Smooth muscle cell (in vitro differentiated cells): ENCODE results near the gene CPLX3. TPM values are rescaled to one million over a fixed set of nuclear protein-coding genes. Genes with fewer than 3 reads are reported as not detected.

Experiments used
- DNase-seq: peaks from one replicate; lab custom pipeline; 2025; ENCODE audit not compliant: unreplicated experiment; lab: John Stamatoyannopoulos, UW
- H2AFZ ChIP-seq: fragments of 200-600 bp; sonication (generic); 2 replicates; pipeline ENCODE4 v1.6.0; 2016; ENCODE audit warnings: antibody characterized with exemption, low read depth, mild to moderate bottlenecking
- H3F3A ChIP-seq: fragments of 200-600 bp; sonication (generic); 2 replicates; pipeline ENCODE4 v1.6.0; 2017; ENCODE audit warnings: antibody characterized with exemption, low read depth
- H3K27ac ChIP-seq: fragments of 200-600 bp; sonication (generic); 2 replicates; pipeline ENCODE4 v1.5.1; 2016; ENCODE audit warnings: low read depth, mild to moderate bottlenecking
- H3K27me3 ChIP-seq: fragments of 200-600 bp; sonication (generic); 2 replicates; pipeline ENCODE4 v1.6.1; 2016; ENCODE audit warnings: low read depth, mild to moderate bottlenecking
- H3K36me3 ChIP-seq: fragments of 200-600 bp; sonication (generic); 2 replicates; pipeline ENCODE4 v1.5.1; 2016; ENCODE audit warnings: low read depth
- H3K4me1 ChIP-seq: fragments of 200-600 bp; sonication (generic); 2 replicates; pipeline ENCODE4 v1.5.1; 2016; ENCODE audit warnings: low read depth
- H3K4me2 ChIP-seq: fragments of 200-600 bp; sonication (generic); 2 replicates; pipeline ENCODE4 v1.6.0; 2016; ENCODE audit warnings: mild to moderate bottlenecking
- H3K4me3 ChIP-seq: fragments of 200-600 bp; sonication (generic); 2 replicates; pipeline ENCODE4 v1.5.1; 2016; ENCODE audit warnings: mild to moderate bottlenecking
- H3K79me2 ChIP-seq: fragments of 200-600 bp; sonication (generic); 2 replicates; pipeline ENCODE4 v1.6.0; 2016; ENCODE audit warnings: low read depth, mild to moderate bottlenecking
- H3K9ac ChIP-seq: fragments of 200-600 bp; sonication (generic); 2 replicates; pipeline ENCODE4 v1.6.0; 2016; ENCODE audit warnings: low read depth
- H3K9me3 ChIP-seq: fragments of 200-600 bp; sonication (generic); replicated peaks from 2 replicates; pipeline ENCODE4 v1.5.1; 2016; ENCODE audit warnings: low read depth
- H4K20me1 ChIP-seq: fragments of 200-600 bp; sonication (generic); 2 replicates; pipeline ENCODE4 v1.6.0; 2016; ENCODE audit warnings: low read depth
- WGBS: methylation state at CpG from one replicate; pipeline ENCODE4 v1.1.7; 2016; ENCODE audit warnings: low lambda C conversion rate; 5-methylcytosine and 5-hydroxymethylcytosine counted together
- polyA plus RNA-seq: library from polyadenylated mRNA; unstranded; fragments of >200 nt; fragmentation: Nextera tagmentation; extraction: Ambion mirVana; gene quantifications from 2 replicates; pipeline ENCODE4 v1.2.1, GENCODE V29; 2016
- total RNA-seq: library from RNA; depleted of rRNA; stranded (reverse); fragments of >200 nt; gene quantifications from 2 replicates; pipeline ENCODE4 v1.2.3, GENCODE V29; 2014
- TF ChIP-seq, protein P1 (sequence below): fragments of 200-600 bp; sonication (generic); IDR thresholded peaks from 2 replicates; pipeline ENCODE4 v1.5.1; 2017; ENCODE audit warnings: borderline replicate concordance, mild to moderate bottlenecking, antibody characterized with exemption; ENCODE audit not compliant: insufficient read depth, poor library complexity, severe bottlenecking

CPLX3 gene
- total and polyA plus RNA-seq, 2 experiments from 2014 or later: 0.22 TPM; not detected in 1

DNA sequence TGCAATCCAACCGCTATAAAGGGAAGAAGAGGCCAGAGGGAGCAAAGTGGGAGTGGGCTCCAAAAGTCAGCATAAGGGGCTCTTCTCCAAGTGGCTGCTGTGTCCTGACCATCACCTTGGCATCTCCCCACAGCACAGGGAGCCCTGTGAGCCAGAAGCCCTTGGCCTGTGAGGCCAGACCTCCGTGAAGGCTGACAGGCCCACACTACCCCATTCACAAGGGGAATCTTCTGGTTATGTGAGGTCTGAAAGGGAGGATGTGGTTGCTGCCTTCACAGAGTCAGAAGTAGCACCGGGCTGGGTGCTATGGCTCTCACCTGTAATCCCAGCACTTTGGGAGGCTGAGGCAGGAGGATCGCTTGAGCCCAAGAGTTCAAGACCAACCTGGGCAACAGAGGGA, 19.2 kb downstream of the CPLX3 start:
- Histone ChIP-seq H3K9me3 (no peaks in the 10 kb centered on the region), H4K20me1 (no peaks in the 10 kb centered on the region), H3K4me3 (no peak overlapping the region), H3K4me1 (peaks cover 16% of the 10 kb centered on the region), H3F3A (peaks cover 4% of the 10 kb centered on the region), H3K79me2 (no peaks in the 10 kb centered on the region), H3K9ac (no peak overlapping the region), H2AFZ (no peak overlapping the region), H3K27ac (no peak overlapping the region), H3K4me2 (no peak overlapping the region), H3K27me3 (no peaks in the 10 kb centered on the region), H3K36me3 (no peaks in the 10 kb centered on the region)
- DNase-seq: no peak
- TF ChIP-seq, protein P1, sequence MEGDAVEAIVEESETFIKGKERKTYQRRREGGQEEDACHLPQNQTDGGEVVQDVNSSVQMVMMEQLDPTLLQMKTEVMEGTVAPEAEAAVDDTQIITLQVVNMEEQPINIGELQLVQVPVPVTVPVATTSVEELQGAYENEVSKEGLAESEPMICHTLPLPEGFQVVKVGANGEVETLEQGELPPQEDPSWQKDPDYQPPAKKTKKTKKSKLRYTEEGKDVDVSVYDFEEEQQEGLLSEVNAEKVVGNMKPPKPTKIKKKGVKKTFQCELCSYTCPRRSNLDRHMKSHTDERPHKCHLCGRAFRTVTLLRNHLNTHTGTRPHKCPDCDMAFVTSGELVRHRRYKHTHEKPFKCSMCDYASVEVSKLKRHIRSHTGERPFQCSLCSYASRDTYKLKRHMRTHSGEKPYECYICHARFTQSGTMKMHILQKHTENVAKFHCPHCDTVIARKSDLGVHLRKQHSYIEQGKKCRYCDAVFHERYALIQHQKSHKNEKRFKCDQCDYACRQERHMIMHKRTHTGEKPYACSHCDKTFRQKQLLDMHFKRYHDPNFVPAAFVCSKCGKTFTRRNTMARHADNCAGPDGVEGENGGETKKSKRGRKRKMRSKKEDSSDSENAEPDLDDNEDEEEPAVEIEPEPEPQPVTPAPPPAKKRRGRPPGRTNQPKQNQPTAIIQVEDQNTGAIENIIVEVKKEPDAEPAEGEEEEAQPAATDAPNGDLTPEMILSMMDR: no peak
- WGBS: 97% methylated on average over 4 of the region's 4 CpGs

DNA sequence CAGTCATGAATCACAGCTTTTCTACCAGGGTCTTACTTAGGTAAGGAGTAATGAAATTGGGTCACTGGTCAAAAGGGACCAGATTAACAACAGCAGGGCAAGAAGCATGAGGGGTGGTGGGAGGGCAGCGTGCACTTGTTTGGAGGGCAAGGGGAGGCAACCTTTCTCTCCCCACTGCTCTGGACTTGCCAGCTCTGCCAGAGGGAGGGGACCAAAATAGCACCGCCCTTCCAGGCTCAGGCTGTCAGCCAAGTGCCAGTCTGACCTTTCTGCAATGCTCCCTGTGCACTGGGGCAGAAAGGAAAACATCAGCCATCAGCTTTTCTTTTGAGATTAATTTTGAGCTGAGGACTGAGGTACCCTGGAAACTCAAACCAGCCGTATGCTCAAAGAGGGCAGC, 21.0 kb downstream of the CPLX3 start:
- H3K79me2 ChIP-seq: no peaks in the 10 kb centered on the region
- no peak overlapping the region for H3K27ac ChIP-seq

DNA sequence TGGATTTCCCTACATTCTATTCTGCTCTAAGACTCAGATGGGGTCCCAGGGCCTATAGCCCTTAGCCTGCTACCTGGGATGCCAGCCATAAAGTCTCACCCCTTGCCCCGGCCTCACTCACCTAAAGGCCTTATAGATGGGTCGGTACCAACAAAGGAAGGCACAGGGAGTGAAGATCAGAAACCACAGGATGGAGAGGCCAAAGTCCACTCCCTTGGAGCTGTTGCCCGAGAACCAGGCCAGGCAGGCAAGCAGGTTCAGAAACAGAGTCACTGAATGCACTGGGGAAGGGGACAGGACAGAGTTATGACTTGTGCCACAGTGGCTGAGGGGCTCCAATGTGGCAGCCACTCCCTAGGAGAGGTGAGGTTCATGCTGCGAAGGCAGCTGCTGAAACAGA, 24.0 kb downstream of the CPLX3 start:
- no peak overlapping the region for H3K4me3 ChIP-seq
- H3K27ac ChIP-seq: no peak overlapping the region
- no peak overlapping the region for H2AFZ ChIP-seq
- no peak overlapping the region for H3K9ac ChIP-seq
- H4K20me1 ChIP-seq: peaks cover 14% of the 10 kb centered on the region
- TF ChIP-seq, protein P1: no peak
- 96% methylated on average over 4 of the region's 4 CpGs for WGBS
- no peaks in the 10 kb centered on the region for H3F3A ChIP-seq
- no peaks in the 10 kb centered on the region for H3K36me3 ChIP-seq
- H3K4me2 ChIP-seq: no peak overlapping the region
- no peaks in the 10 kb centered on the region for H3K27me3 ChIP-seq
- DNase-seq: no peak
- no peaks in the 10 kb centered on the region for H3K79me2 ChIP-seq
- H3K9me3 ChIP-seq: no peaks in the 10 kb centered on the region
- no peaks in the 10 kb centered on the region for H3K4me1 ChIP-seq

More for the DNA sequence above, 21.0 kb downstream of the CPLX3 start:
- H3K27me3 ChIP-seq: no peaks in the 10 kb centered on the region
- H3K9me3 ChIP-seq: no peaks in the 10 kb centered on the region
- WGBS: 98% methylated on average over 3 of the region's 3 CpGs
- peaks cover 16% of the 10 kb centered on the region for H3K4me1 ChIP-seq
- H3F3A ChIP-seq: peaks cover 4% of the 10 kb centered on the region
- DNase-seq: no peak
- H3K4me2 ChIP-seq: no peak overlapping the region
- no peak overlapping the region for H2AFZ ChIP-seq
- no peak overlapping the region for H3K4me3 ChIP-seq
- H3K9ac ChIP-seq: no peak overlapping the region
- no peaks in the 10 kb centered on the region for H4K20me1 ChIP-seq
- TF ChIP-seq, protein P1: no peak
- H3K36me3 ChIP-seq: no peaks in the 10 kb centered on the region

DNA sequence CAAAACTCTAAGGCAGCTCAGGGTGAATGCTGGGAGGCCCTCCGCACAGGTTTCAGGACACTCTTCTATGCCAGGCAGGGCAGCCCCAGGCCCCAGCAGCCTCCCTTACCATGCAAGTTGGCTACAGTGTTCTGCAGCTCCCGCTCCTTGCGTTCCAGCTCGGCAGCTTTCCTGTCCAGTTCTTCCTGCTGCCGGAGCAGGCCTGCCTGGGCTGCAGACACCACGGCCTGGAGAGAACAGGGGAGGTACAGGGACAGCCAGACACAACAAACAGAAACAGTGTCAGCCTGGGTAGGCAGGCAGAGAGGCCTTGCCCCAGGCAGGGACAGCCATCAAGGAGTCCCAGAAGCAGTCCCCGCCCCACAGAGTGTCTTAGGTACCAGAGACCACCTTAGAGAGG, 25.5 kb downstream of the CPLX3 start:
- Histone ChIP-seq H3K36me3 (no peaks in the 10 kb centered on the region), H3K9ac (no peak overlapping the region), H3K27ac (no peak overlapping the region), H4K20me1 (peaks cover 28% of the 10 kb centered on the region), H3K4me2 (no peak overlapping the region), H3K79me2 (no peaks in the 10 kb centered on the region), H3K9me3 (no peaks in the 10 kb centered on the region), H3F3A (no peaks in the 10 kb centered on the region), H3K4me3 (no peak overlapping the region), H2AFZ (no peak overlapping the region), H3K27me3 (no peaks in the 10 kb centered on the region), H3K4me1 (no peaks in the 10 kb centered on the region)
- WGBS: 86% methylated on average over 7 of the region's 7 CpGs
- TF ChIP-seq, protein P1: no peak
- DNase-seq: no peak
